Upper lobe of left lung (tissue), 4 donors: ENCODE measurements around the gene NOS1AP.
A peak's percentile ranks its signal among the peaks of the same experiment; 100 is the strongest.

Experiments used
- CTCF ChIP-seq, 6 experiments: fragments of 450-650 bp in 4 of 6; fragments of 200-600 bp in 2 of 6; sonication (generic) in 2 of 6; IDR thresholded peaks; one replicate each; pipeline ENCODE4 v1.5.1; 2016 to 2019; ENCODE audit warnings: antibody characterized with exemption in 6 of 6
- POLR2A ChIP-seq, 4 donors: fragments of 450-650 bp; IDR thresholded peaks; one replicate each; pipeline ENCODE4 v1.5.1; 2016 to 2017; ENCODE audit warnings: antibody characterized with exemption in 4 of 4, mild to moderate bottlenecking in 2 of 4
- POLR2AphosphoS5 ChIP-seq, 2 donors: sonication (generic); formaldehyde crosslinking; IDR thresholded peaks; one replicate each; pipeline ENCODE4 v1.5.1; 2017; ENCODE audit warnings: antibody characterized with exemption in 2 of 2

GRCh38 chr1:162381383-162381782 is 311.9 kb downstream of the NOS1AP start, which contains the start of gene C1orf226:
- TF ChIP-seq CTCF (IDR thresholded peaks at IDR 0.05) (no peak), POLR2A (IDR thresholded peaks at IDR 0.05) (no peak), POLR2AphosphoS5 (IDR thresholded peaks at IDR 0.05) (peak in 1 of 2 donors; percentile 38)
